Neuron (in vitro differentiated cells): ENCODE measurements around the gene MT3.
A peak's percentile ranks its signal among the peaks of the same experiment; 100 is the strongest.
"Not testable (repeated sequence)": the region's sequence is repeated elsewhere in the genome, so short reads cannot be mapped to it uniquely, and the experiment has no call there.

Source experiments
- H2AFZ ChIP-seq: one replicate; pipeline ENCODE4 v1.6.1; 2013; ENCODE audit warnings: low read depth, mild to moderate bottlenecking, inconsistent platforms, low read length, moderate library complexity
- H3K27me3 ChIP-seq: one replicate; pipeline ENCODE4 v1.6.1; 2013; ENCODE audit warnings: low read length; ENCODE audit not compliant: insufficient read depth
- H3K36me3 ChIP-seq: one replicate; pipeline ENCODE4 v1.6.1; 2013; ENCODE audit warnings: low read length; ENCODE audit not compliant: insufficient read depth
- H3K4me1 ChIP-seq: one replicate; pipeline ENCODE4 v1.6.1; 2013; ENCODE audit warnings: low read length; ENCODE audit not compliant: insufficient read depth
- H3K4me3 ChIP-seq: 2 replicates; pipeline ENCODE4 v1.5.1; 2013; ENCODE audit warnings: mild to moderate bottlenecking, low read length, moderate library complexity
- H3K9me3 ChIP-seq: one replicate; pipeline ENCODE4 v1.6.1; 2013; ENCODE audit warnings: low read length

The MT3 gene

GRCh38 chr16:56560447-56560846, 28.9 kb upstream of the MT3 start:
- Histone ChIP-seq H3K4me1 (no peaks in the 10 kb centered on the region), H2AFZ (no peak overlapping the region), H3K9me3 (no peaks in the 10 kb centered on the region), H3K4me3 (no peak overlapping the region), H3K27me3 (peaks cover 4% of the 10 kb centered on the region), H3K36me3 (no peaks in the 10 kb centered on the region)

- H3K4me1 ChIP-seq = no peaks in the 10 kb centered on the region
- H3K4me3 ChIP-seq = no peak overlapping the region
- peaks cover 4% of the 10 kb centered on the region for H3K27me3 ChIP-seq
- H3K9me3 ChIP-seq = no peaks in the 10 kb centered on the region
- H3K36me3 ChIP-seq = no peaks in the 10 kb centered on the region
- no peak overlapping the region for H2AFZ ChIP-seq
Observed at GRCh38 chr16:56561126-56561525, 28.2 kb upstream of the MT3 start.

GRCh38 chr16:56564793-56565477, 24.4 kb upstream of the MT3 start, which contains the start of gene MT4:
TSS of gene MT4 (plus strand) at chr16:56565073. CDS start at chr16:56565129, 56 bp downstream.
- Histone ChIP-seq H3K36me3 (no peaks in the 10 kb centered on the region), H3K27me3 (peaks cover 8% of the 10 kb centered on the region), H3K9me3 (no peaks in the 10 kb centered on the region), H3K4me3 (no peak within 1 kb of the TSS), H3K4me1 (no peaks in the 10 kb centered on the region), H2AFZ (no peak within 1 kb of the TSS)

- Histone ChIP-seq H3K36me3 (no peaks in the 10 kb centered on the region), H3K4me1 (peaks cover 3% of the 10 kb centered on the region), H3K27me3 (peaks cover 12% of the 10 kb centered on the region), H3K9me3 (no peaks in the 10 kb centered on the region), H3K4me3 (no peak overlapping the region), H2AFZ (no peak overlapping the region)
Observed at GRCh38 chr16:56569971-56570370, 19.4 kb upstream of the MT3 start.

- no peak overlapping the region for H2AFZ ChIP-seq
- H3K36me3 ChIP-seq = no peaks in the 10 kb centered on the region
- H3K4me1 ChIP-seq = peaks cover 3% of the 10 kb centered on the region
- peaks cover 12% of the 10 kb centered on the region for H3K27me3 ChIP-seq
- H3K9me3 ChIP-seq = no peaks in the 10 kb centered on the region
- no peak overlapping the region for H3K4me3 ChIP-seq
Observed at GRCh38 chr16:56571525-56571924, 17.8 kb upstream of the MT3 start.

GRCh38 chr16:56574625-56575024, 14.7 kb upstream of the MT3 start:
- Histone ChIP-seq H3K4me1 (peaks cover 3% of the 10 kb centered on the region), H3K9me3 (no peaks in the 10 kb centered on the region), H3K36me3 (no peaks in the 10 kb centered on the region), H3K4me3 (no peak overlapping the region), H3K27me3 (peaks cover 5% of the 10 kb centered on the region), H2AFZ (no peak overlapping the region)

- peaks cover under 1% of the 10 kb centered on the region for H3K4me1 ChIP-seq
- no peaks in the 10 kb centered on the region for H3K27me3 ChIP-seq
- H2AFZ ChIP-seq = no peak overlapping the region
- H3K36me3 ChIP-seq = no peaks in the 10 kb centered on the region
- no peaks in the 10 kb centered on the region for H3K9me3 ChIP-seq
- no peak overlapping the region for H3K4me3 ChIP-seq
Observed at GRCh38 chr16:56576585-56577299, 12.6 kb upstream of the MT3 start.

GRCh38 chr16:56577300-56577625, 12.1 kb upstream of the MT3 start:
- Histone ChIP-seq H3K9me3 (no peaks in the 10 kb centered on the region), H3K27me3 (no peaks in the 10 kb centered on the region), H2AFZ (no peak overlapping the region), H3K4me1 (no peaks in the 10 kb centered on the region), H3K4me3 (no peak overlapping the region), H3K36me3 (no peaks in the 10 kb centered on the region)

GRCh38 chr16:56580391-56581048, 8.8 kb upstream of the MT3 start:
- H3K4me3 ChIP-seq = no peak overlapping the region
- H3K27me3 ChIP-seq = peaks cover 2% of the 10 kb centered on the region
- H3K4me1 ChIP-seq = no peaks in the 10 kb centered on the region
- no peaks in the 10 kb centered on the region for H3K36me3 ChIP-seq
- no peak overlapping the region for H2AFZ ChIP-seq
- H3K9me3 ChIP-seq = no peaks in the 10 kb centered on the region

GRCh38 chr16:56582911-56583310, 6.4 kb upstream of the MT3 start:
- not testable (repeated sequence) for H3K4me1 ChIP-seq, H3K36me3 ChIP-seq, H3K4me3 ChIP-seq, H3K9me3 ChIP-seq, H2AFZ ChIP-seq
- H3K27me3 ChIP-seq = peaks cover 15% of the 10 kb centered on the region

- H3K9me3 ChIP-seq = no peaks in the 10 kb centered on the region
Observed at GRCh38 chr16:56583351-56584168, 5.8 kb upstream of the MT3 start.

GRCh38 chr16:56584276-56584675, 5.1 kb upstream of the MT3 start:
- peaks cover 3% of the 10 kb centered on the region for H3K4me1 ChIP-seq
- no peak overlapping the region for H3K4me3 ChIP-seq
- no peaks in the 10 kb centered on the region for H3K36me3 ChIP-seq
- no peaks in the 10 kb centered on the region for H3K9me3 ChIP-seq
- H3K27me3 ChIP-seq = peaks cover 25% of the 10 kb centered on the region
- no peak overlapping the region for H2AFZ ChIP-seq

More at GRCh38 chr16:56583351-56584168, 5.8 kb upstream of the MT3 start:
- Histone ChIP-seq H3K36me3 (no peaks in the 10 kb centered on the region), H2AFZ (no peak overlapping the region), H3K4me1 (no peaks in the 10 kb centered on the region), H3K4me3 (no peak overlapping the region), H3K27me3 (peaks cover 18% of the 10 kb centered on the region)

GRCh38 chr16:56588781-56589140, 567 bp upstream of the MT3 start:
- H3K36me3 ChIP-seq = no peaks in the 10 kb centered on the region
- H2AFZ ChIP-seq = peak overlapping the region; percentile 44
- H3K4me3 ChIP-seq = peak overlapping the region; percentile 36
- peaks cover 9% of the 10 kb centered on the region for H3K4me1 ChIP-seq
- no peaks in the 10 kb centered on the region for H3K9me3 ChIP-seq
- H3K27me3 ChIP-seq = peaks cover 47% of the 10 kb centered on the region
